ENCODE measurements around the gene ACTR3C. TPM values are rescaled to one million over a fixed set of nuclear protein-coding genes. Genes with fewer than 3 reads are reported as not detected.

The ACTR3C gene
- total and polyA plus RNA-seq, 2 of the 13 experiments (the other 11 are each of a cell fraction or from before 2014, with no cell fraction given), result 3.8 to 7.5 TPM

DNA sequence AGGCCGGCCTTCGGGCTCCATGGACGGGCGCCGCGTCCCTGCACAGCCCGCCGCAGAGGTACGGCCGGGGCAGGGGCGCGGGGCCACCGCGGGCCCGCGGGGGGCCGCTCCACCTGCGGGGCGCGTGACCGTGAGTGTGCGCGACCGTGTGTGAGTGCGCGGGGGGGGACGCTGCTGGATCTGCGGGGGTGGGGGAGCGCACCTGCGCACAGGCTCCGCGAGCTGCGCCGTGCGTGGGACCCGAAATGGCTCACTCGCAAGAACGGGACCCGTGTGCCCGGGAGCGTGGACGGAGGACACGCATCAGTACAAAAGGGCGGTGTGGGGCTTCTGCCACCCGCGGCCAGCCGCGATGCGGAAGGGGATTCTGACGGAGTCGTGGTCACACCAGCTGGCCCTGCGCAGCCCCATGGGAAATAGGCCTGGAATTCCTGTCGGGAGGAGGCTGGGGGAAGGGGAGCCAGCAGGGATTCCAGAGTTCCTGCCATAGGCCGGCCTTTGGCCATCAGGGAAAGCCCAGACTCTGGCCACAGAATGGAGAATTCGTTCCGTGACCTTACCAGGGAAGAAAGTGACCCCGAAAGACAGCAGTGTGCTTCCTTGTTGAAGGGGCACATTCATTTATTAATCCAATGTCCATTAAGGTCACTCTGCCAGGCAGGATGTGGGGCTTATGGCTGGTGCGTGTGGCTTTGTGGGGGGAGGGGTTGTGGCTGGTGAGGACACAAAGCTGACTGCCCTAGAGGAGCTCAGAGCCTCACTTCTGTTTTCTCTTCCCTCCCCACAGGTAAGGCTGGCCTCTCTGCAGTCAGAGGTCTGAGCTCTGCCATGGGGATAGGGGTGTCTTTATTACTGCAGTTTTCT lies 45.8 kb upstream of the ACTR3C start (continued):
- TF ChIP-seq, protein P1, sequence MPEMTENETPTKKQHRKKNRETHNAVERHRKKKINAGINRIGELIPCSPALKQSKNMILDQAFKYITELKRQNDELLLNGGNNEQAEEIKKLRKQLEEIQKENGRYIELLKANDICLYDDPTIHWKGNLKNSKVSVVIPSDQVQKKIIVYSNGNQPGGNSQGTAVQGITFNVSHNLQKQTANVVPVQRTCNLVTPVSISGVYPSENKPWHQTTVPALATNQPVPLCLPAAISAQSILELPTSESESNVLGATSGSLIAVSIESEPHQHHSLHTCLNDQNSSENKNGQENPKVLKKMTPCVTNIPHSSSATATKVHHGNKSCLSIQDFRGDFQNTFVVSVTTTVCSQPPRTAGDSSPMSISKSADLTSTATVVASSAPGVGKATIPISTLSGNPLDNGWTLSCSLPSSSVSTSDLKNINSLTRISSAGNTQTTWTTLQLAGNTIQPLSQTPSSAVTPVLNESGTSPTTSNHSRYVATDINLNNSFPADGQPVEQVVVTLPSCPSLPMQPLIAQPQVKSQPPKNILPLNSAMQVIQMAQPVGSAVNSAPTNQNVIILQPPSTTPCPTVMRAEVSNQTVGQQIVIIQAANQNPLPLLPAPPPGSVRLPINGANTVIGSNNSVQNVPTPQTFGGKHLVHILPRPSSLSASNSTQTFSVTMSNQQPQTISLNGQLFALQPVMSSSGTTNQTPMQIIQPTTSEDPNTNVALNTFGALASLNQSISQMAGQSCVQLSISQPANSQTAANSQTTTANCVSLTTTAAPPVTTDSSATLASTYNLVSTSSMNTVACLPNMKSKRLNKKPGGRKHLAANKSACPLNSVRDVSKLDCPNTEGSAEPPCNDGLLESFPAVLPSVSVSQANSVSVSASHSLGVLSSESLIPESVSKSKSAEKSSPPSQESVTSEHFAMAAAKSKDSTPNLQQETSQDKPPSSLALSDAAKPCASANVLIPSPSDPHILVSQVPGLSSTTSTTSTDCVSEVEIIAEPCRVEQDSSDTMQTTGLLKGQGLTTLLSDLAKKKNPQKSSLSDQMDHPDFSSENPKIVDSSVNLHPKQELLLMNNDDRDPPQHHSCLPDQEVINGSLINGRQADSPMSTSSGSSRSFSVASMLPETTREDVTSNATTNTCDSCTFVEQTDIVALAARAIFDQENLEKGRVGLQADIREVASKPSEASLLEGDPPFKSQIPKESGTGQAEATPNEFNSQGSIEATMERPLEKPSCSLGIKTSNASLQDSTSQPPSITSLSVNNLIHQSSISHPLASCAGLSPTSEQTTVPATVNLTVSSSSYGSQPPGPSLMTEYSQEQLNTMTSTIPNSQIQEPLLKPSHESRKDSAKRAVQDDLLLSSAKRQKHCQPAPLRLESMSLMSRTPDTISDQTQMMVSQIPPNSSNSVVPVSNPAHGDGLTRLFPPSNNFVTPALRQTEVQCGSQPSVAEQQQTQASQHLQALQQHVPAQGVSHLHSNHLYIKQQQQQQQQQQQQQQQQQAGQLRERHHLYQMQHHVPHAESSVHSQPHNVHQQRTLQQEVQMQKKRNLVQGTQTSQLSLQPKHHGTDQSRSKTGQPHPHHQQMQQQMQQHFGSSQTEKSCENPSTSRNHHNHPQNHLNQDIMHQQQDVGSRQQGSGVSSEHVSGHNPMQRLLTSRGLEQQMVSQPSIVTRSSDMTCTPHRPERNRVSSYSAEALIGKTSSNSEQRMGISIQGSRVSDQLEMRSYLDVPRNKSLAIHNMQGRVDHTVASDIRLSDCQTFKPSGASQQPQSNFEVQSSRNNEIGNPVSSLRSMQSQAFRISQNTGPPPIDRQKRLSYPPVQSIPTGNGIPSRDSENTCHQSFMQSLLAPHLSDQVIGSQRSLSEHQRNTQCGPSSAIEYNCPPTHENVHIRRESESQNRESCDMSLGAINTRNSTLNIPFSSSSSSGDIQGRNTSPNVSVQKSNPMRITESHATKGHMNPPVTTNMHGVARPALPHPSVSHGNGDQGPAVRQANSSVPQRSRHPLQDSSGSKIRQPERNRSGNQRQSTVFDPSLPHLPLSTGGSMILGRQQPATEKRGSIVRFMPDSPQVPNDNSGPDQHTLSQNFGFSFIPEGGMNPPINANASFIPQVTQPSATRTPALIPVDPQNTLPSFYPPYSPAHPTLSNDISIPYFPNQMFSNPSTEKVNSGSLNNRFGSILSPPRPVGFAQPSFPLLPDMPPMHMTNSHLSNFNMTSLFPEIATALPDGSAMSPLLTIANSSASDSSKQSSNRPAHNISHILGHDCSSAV (CRISPR knock-in tag; IDR thresholded peaks at IDR 0.05; ENCODE audit: borderline replicate concordance), result no peak
- no peak for TF ChIP-seq ZNF124 (CRISPR knock-in tag; IDR thresholded peaks at IDR 0.05)
- TF ChIP-seq AGO1 (IDR thresholded peaks at IDR 0.05; ENCODE audit: low read depth, low read length, poor library complexity, severe bottlenecking), result peak; percentile 28
- no peak for TF ChIP-seq ATF1 (CRISPR knock-in tag; IDR thresholded peaks at IDR 0.05)
- TF ChIP-seq, protein P2, sequence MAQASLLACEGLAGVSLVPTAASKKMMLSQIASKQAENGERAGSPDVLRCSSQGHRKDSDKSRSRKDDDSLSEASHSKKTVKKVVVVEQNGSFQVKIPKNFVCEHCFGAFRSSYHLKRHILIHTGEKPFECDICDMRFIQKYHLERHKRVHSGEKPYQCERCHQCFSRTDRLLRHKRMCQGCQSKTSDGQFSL (CRISPR knock-in tag; IDR thresholded peaks at IDR 0.05), result peak; percentile 71; the same call in 1 of the 2 replicates
- no peak for TF ChIP-seq ZFAT (CRISPR knock-in tag; conservative IDR thresholded peaks at IDR 0.05)
- no peak for TF ChIP-seq NONO (IDR thresholded peaks at IDR 0.05)
- no peak; the same call in 1 of the 2 replicates for TF ChIP-seq NONO (CRISPR knock-in tag; conservative IDR thresholded peaks at IDR 0.05)
- TF ChIP-seq GZF1 (CRISPR knock-in tag; IDR thresholded peaks at IDR 0.05), result no peak
- TF ChIP-seq, protein P3, sequence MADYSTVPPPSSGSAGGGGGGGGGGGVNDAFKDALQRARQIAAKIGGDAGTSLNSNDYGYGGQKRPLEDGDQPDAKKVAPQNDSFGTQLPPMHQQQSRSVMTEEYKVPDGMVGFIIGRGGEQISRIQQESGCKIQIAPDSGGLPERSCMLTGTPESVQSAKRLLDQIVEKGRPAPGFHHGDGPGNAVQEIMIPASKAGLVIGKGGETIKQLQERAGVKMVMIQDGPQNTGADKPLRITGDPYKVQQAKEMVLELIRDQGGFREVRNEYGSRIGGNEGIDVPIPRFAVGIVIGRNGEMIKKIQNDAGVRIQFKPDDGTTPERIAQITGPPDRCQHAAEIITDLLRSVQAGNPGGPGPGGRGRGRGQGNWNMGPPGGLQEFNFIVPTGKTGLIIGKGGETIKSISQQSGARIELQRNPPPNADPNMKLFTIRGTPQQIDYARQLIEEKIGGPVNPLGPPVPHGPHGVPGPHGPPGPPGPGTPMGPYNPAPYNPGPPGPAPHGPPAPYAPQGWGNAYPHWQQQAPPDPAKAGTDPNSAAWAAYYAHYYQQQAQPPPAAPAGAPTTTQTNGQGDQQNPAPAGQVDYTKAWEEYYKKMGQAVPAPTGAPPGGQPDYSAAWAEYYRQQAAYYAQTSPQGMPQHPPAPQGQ (CRISPR knock-in tag; IDR thresholded peaks at IDR 0.05; ENCODE audit: borderline replicate concordance), result no peak
- TF ChIP-seq ZNF547 (CRISPR knock-in tag; IDR thresholded peaks at IDR 0.05), result no peak; the same call in 1 of the 2 replicates
- TF ChIP-seq, protein P4, sequence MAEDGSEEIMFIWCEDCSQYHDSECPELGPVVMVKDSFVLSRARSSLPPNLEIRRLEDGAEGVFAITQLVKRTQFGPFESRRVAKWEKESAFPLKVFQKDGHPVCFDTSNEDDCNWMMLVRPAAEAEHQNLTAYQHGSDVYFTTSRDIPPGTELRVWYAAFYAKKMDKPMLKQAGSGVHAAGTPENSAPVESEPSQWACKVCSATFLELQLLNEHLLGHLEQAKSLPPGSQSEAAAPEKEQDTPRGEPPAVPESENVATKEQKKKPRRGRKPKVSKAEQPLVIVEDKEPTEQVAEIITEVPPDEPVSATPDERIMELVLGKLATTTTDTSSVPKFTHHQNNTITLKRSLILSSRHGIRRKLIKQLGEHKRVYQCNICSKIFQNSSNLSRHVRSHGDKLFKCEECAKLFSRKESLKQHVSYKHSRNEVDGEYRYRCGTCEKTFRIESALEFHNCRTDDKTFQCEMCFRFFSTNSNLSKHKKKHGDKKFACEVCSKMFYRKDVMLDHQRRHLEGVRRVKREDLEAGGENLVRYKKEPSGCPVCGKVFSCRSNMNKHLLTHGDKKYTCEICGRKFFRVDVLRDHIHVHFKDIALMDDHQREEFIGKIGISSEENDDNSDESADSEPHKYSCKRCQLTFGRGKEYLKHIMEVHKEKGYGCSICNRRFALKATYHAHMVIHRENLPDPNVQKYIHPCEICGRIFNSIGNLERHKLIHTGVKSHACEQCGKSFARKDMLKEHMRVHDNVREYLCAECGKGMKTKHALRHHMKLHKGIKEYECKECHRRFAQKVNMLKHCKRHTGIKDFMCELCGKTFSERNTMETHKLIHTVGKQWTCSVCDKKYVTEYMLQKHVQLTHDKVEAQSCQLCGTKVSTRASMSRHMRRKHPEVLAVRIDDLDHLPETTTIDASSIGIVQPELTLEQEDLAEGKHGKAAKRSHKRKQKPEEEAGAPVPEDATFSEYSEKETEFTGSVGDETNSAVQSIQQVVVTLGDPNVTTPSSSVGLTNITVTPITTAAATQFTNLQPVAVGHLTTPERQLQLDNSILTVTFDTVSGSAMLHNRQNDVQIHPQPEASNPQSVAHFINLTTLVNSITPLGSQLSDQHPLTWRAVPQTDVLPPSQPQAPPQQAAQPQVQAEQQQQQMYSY (CRISPR knock-in tag; IDR thresholded peaks at IDR 0.05), result 0 out of 2 replicates have a peak, but pooled peaks have one; percentile 9
- TF ChIP-seq JUNB (CRISPR knock-in tag; IDR thresholded peaks at IDR 0.05; ENCODE audit: borderline replicate concordance), result no peak
- TF ChIP-seq ZNF883 (CRISPR knock-in tag; IDR thresholded peaks at IDR 0.05; ENCODE audit: not compliant biosample characterization), result no peak

All from HepG2 (cell line).